Heart right ventricle (tissue), 16 donors: Measurements from ENCODE around the gene TMEM198. TPM values are rescaled to one million over a fixed set of nuclear protein-coding genes. Genes with fewer than 3 reads are reported as not detected.

Source experiments
- ATAC-seq, 8 donors: fragments of 200-7000 bp; cut with Tn5 transposase; one replicate each; pipeline ENCODE4 v1.9.1; 2020; ENCODE audit warnings: mild to moderate bottlenecking in 8 of 8, moderate library complexity in 8 of 8, moderate number of reproducible peaks in 1 of 8
- DNase-seq, 2 donors: peaks; one replicate each; pipeline ENCODE4 v3.0.0-alpha.2; 2020
- H3K27ac ChIP-seq, 10 donors: fragments of 200-600 bp; sonication (generic) in 2 of 10; one replicate each; pipeline versions ENCODE4 v1.5.0 to v1.8.0; 2020 to 2022; ENCODE audit warnings: mild to moderate bottlenecking in 3 of 10
- H3K27me3 ChIP-seq, 7 donors: fragments of 200-600 bp; one replicate each; pipeline ENCODE4 v1.8.0; 2021 to 2022; ENCODE audit warnings: mild to moderate bottlenecking in 2 of 7
- H3K36me3 ChIP-seq, 9 donors: fragments of 200-600 bp; sonication (generic) in 1 of 9; one replicate each; pipeline versions ENCODE4 v1.5.0 to v1.8.0; 2020 to 2022; ENCODE audit warnings: mild to moderate bottlenecking in 2 of 9
- H3K4me1 ChIP-seq, 9 donors: fragments of 200-600 bp; sonication (generic) in 1 of 9; one replicate each; pipeline versions ENCODE4 v1.5.0 to v1.8.0; 2020 to 2022; ENCODE audit warnings: mild to moderate bottlenecking in 4 of 9
- H3K4me3 ChIP-seq, 10 donors: fragments of 200-600 bp; sonication (generic) in 2 of 10; one replicate each; pipeline versions ENCODE4 v1.5.0 to v1.8.0; 2020 to 2022; ENCODE audit warnings: mild to moderate bottlenecking in 7 of 10, moderate library complexity in 2 of 10
- H3K9me3 ChIP-seq, 11 donors: fragments of 200-600 bp in 10 of 11; sonication (generic) in 2 of 11; one replicate each; pipeline versions ENCODE4 v1.5.0 to v1.8.0; 2013 to 2022; ENCODE audit warnings: mild to moderate bottlenecking in 2 of 11, control low read depth in 1 of 11, moderate library complexity in 1 of 11
- WGBS, 2 donors: extraction: QIAGEN DNeasy Blood & Tissue Kit; methylation state at CpG; one replicate each; pipeline ENCODE4 v1.1.7; 2013; ENCODE audit warnings: inconsistent platforms in 1 of 2; 5-methylcytosine and 5-hydroxymethylcytosine counted together
- intact Hi-C, 10 donors: fragments of 100-400 bp; cut with DNase I; formaldehyde crosslinking; loops; one replicate each; pipeline versions ENCODE4 v1.11.1 to v1.14.2; 2022
- polyA plus RNA-seq, 2 donors: library from polyadenylated mRNA; stranded (reverse); fragments of 200-250 nt; gene quantifications; one replicate each; pipeline ENCODE4 v1.2.3, GENCODE V29; 2013
- total RNA-seq, 10 donors: library from RNA; stranded (reverse); fragmentation: NEBNext Ultra II Directional in 3 of 10; extraction: Animal tissue kit (Norgen Biotek cat#: 25700) in 3 of 10; gene quantifications; one replicate each; pipeline versions ENCODE4 v1.2.1 to v1.2.4, GENCODE V29; 2021 to 2023
- TF ChIP-seq, protein P1 (sequence below), 9 donors: fragments of 200-600 bp; sonication (generic) in 2 of 9; IDR thresholded peaks; one replicate each; pipeline versions ENCODE4 v1.5.0 to v1.8.0; 2021 to 2022; ENCODE audit warnings: antibody characterized with exemption in 9 of 9, mild to moderate bottlenecking in 5 of 9, moderate library complexity in 1 of 9
- donor health status: Arrhythmogenic right ventricular cardiomyopathy.
- donor health status: ischemic (EF 13 %, LVEDD 7.1; RV severe dilation, severe dysfunction).
- donor health status: healthy with polysubstance abuse.
- donor health status: DM: no; HTN: yes; CAD: no.
- donor health status: DM: no; HTN: no; CAD: no.
- donor health status: ischemic (EF 25% LVEDD 6.9; RV normal size, moderate dysfunction).
- donor health status: ischemic (EF 25% LVEDD 5.7; RV mildly dilated, moderate dysfunction).
- donor health status: healthy.
- donor health status: DM: yes; HTN: yes; CAD: no.
- donor health status: Ischemic cardiomyopathy.
- donor health status: ischemic (EF 35%, LVEDD 5.7; RV mildly dilated, moderate dysfunction).
- donor health status: nonischemic (EF 11% LVEDD 7.7; RV severe dilation, severe dysfunction).
- donor health status: DM: yes; HTN: yes; CAD: no.
- donor health status: PGD.
- donor health status: ischemic (EF 29% LVEDD 5.4; RV normal size, mild dysfunction).
- donor health status: nonischemic (EF 23%, LVEDD 6.1; RV moderate dilation, normal function).

The TMEM198 gene
- total and polyA plus RNA-seq, 12 donors, result 0.59 to 10.7 (median 1.9) TPM

DNA sequence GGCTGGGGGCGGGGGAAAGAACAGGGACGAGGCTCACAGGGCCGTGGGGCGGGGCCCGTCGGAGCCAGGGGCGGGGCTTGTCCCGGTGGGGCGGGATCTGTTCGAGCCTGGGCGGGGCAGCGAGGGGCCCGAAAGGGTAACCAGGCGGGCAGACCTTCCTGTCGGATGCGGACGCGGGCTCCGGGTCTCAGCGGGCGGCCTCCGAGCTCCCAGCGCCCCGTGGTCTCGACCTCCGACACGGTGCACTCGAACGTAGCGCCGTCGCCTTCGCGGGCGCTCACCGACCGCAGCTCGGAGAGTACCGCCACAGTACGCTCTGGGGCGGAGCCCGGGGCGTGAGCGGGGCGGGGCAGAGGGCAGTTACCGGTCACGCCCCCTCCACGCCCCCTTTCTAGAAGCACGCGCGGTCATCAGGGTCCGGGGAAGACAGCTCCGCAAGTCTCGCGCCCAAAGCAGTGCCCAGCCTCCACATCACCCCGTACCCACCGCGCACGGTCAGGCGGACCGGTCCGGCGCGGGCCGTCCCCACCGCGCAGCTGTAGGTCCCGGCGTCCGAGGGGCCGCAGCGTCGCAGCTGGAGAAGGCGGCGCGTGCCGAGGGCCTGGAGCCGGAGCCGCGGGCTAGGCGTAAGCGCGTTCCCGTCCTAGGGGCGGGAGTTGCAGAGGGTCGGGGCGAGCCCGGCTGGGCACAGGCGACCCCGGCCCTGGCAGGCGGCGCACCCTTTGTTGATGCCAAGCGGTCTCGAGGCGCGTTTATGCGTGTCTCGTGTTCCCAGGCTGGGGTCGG is 8.7 kb downstream of the TMEM198 start:
- peak overlapping the region; percentile 3 to 72 (median 58) for H3K4me3 ChIP-seq
- ATAC-seq (peak; percentile 84 to 93 (median 90)), DNase-seq (peak; percentile 84 to 87)
- H3K27ac ChIP-seq, result peak overlapping the region in 4 of 10 donors; percentile 15 to 53 (median 47)
- peaks cover 0 to 29% (median 0%) of the 10 kb centered on the region in 9 donors for H3K36me3 ChIP-seq
- peaks cover 0 to 50% (median 25%) of the 10 kb centered on the region in 7 donors for H3K27me3 ChIP-seq
- TF ChIP-seq, protein P1, sequence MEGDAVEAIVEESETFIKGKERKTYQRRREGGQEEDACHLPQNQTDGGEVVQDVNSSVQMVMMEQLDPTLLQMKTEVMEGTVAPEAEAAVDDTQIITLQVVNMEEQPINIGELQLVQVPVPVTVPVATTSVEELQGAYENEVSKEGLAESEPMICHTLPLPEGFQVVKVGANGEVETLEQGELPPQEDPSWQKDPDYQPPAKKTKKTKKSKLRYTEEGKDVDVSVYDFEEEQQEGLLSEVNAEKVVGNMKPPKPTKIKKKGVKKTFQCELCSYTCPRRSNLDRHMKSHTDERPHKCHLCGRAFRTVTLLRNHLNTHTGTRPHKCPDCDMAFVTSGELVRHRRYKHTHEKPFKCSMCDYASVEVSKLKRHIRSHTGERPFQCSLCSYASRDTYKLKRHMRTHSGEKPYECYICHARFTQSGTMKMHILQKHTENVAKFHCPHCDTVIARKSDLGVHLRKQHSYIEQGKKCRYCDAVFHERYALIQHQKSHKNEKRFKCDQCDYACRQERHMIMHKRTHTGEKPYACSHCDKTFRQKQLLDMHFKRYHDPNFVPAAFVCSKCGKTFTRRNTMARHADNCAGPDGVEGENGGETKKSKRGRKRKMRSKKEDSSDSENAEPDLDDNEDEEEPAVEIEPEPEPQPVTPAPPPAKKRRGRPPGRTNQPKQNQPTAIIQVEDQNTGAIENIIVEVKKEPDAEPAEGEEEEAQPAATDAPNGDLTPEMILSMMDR (IDR thresholded peaks at IDR 0.05), result no peak
- peaks cover 12 to 22% (median 17%) of the 10 kb centered on the region in 9 donors for H3K4me1 ChIP-seq
- 3 to 4% methylated on average over 78 to 98 of the region's 99 CpGs for WGBS, 2 donors
- intact Hi-C loops, result loop anchor here in 2 of 10 donors (5.0 kb wide), 1 partner anchor 45 kb away; the partner anchor contains the start of gene STK11IP (in 2 of the 2)
- no peaks in the 10 kb centered on the region for H3K9me3 ChIP-seq

DNA sequence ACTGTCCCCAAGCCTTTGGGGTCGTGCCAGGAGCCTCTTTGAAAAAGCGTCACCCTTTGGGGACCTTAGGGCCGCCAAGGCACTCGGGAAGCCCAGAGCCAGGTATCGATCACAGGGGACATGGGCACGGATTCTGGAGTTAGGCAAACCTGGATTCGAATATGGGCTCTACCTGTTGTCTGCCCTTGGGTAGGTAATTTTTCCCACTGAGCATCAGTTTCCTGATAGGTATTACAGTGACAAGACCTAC is 9.3 kb downstream of the TMEM198 start:
- Histone ChIP-seq H3K4me3 (peak overlapping the region in 9 of 10 donors; percentile 44 to 72 (median 59)), H3K27ac (no peak overlapping the region), H3K36me3 (peaks cover 0 to 31% (median 3%) of the 10 kb centered on the region in 9 donors), H3K9me3 (no peaks in the 10 kb centered on the region), H3K27me3 (peaks cover 0 to 49% (median 25%) of the 10 kb centered on the region in 7 donors), H3K4me1 (peaks cover 12 to 22% (median 17%) of the 10 kb centered on the region in 9 donors)
- TF ChIP-seq, protein P1 (IDR thresholded peaks at IDR 0.05), result no peak
- DNase-seq (no peak), ATAC-seq (no peak)
- intact Hi-C loops, result loop anchor here in 2 of 10 donors (5.0 kb wide), 1 partner anchor 44 kb away; the partner anchor contains the start of gene STK11IP (in 2 of the 2)
- 39 to 43% methylated on average over 7 of the region's 7 CpGs for WGBS, 2 donors

GRCh38 chr2:219553463-219553963 is 9.7 kb downstream of the TMEM198 start:
- Histone ChIP-seq H3K27me3 (peaks cover 0 to 45% (median 25%) of the 10 kb centered on the region in 7 donors), H3K4me3 (peak overlapping the region in 1 of 10 donors; percentile 72), H3K9me3 (no peaks in the 10 kb centered on the region), H3K27ac (no peak overlapping the region), H3K4me1 (peaks cover 12 to 22% (median 17%) of the 10 kb centered on the region in 9 donors), H3K36me3 (peaks cover 0 to 35% (median 3%) of the 10 kb centered on the region in 9 donors)
- no peak for DNase-seq
- no peak for ATAC-seq
- TF ChIP-seq, protein P1 (IDR thresholded peaks at IDR 0.05), result no peak
- 83% methylated on average over 12 of the region's 12 CpGs for WGBS, 2 donors
- intact Hi-C loops, result loop anchor here in 2 of 10 donors (5.0 kb wide), 1 partner anchor 44 kb away; the partner anchor contains the start of gene STK11IP (in 2 of the 2)

DNA sequence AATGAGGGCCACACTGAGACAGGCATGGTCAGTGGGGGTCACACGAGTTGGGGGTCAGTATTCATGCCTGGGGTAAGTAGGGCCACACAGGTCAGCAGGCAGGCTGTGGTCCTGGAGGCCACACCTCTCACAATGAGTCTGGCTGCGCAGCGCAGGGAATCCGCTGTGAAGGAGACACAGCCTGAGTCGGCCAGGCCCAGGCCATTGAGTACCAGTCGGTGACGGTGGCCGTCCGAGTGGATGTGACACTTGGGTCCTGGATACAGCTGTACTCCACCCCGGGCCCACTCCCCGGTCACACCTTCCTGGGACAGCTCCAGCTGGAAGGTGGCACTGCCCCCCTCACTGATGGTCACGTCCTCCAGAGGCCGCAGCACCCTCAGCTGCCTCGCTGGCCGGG is 10.5 kb downstream of the TMEM198 start:
- intact Hi-C loops, result loop anchor here in 2 of 10 donors (5.0 kb wide), 1 partner anchor 43 kb away; the partner anchor contains the start of gene STK11IP (in 2 of the 2)
- 91 to 93% methylated on average over 15 of the region's 15 CpGs for WGBS, 2 donors
- TF ChIP-seq, protein P1 (IDR thresholded peaks at IDR 0.05), result no peak
- DNase-seq, result no peak
- Histone ChIP-seq H3K36me3 (peaks cover 0 to 39% (median 3%) of the 10 kb centered on the region in 9 donors), H3K4me1 (peaks cover 12 to 22% (median 17%) of the 10 kb centered on the region in 9 donors), H3K9me3 (no peaks in the 10 kb centered on the region), H3K4me3 (no peak overlapping the region), H3K27ac (no peak overlapping the region), H3K27me3 (peaks cover 0 to 45% (median 25%) of the 10 kb centered on the region in 7 donors)
- no peak for ATAC-seq
